ENCODE results near the gene PGS1. TPM values are rescaled to one million over a fixed set of nuclear protein-coding genes. Genes with fewer than 3 reads are reported as not detected.

Gene PGS1
- total RNA-seq, 1 experiment from 2014 or later, result 25.7 TPM

GRCh38 chr17:78357672-78358537, 20.5 kb upstream of the PGS1 start:
- peaks cover 22% of the 10 kb centered on the region for H3K36me3 Mint-ChIP-seq (ENCODE audit: insufficient read depth, unreplicated experiment)
- ChIA-PET POLR2A (interaction anchor here (0.5 to 4.3 kb wide), 5 partner anchors 16 to 64 kb away, joined by 3 to 35 read pairs (median 7); partner anchors contain the start of gene PGS1), CTCF (interaction anchor here (0.7 to 0.9 kb wide), 2 partner anchors 59 to 65 kb away, joined by 3 read pairs; no protein-coding TSS in a partner anchor)
- peak overlapping the region; percentile 27 for H3K27ac Mint-ChIP-seq (ENCODE audit: low read depth, unreplicated experiment)
- DNase-seq (ENCODE audit: unreplicated experiment), result no peak
- H3K27me3 Mint-ChIP-seq (ENCODE audit: insufficient read depth, unreplicated experiment), result no peaks in the 10 kb centered on the region
- intact Hi-C loops (cut with micrococcal nuclease), result no loop called here
- H3K4me1 Mint-ChIP-seq (ENCODE audit: insufficient read depth, unreplicated experiment), result peaks cover 21% of the 10 kb centered on the region
- BruUV-seq (replicated peaks), result no TSS peak
- H3K9me3 Mint-ChIP-seq (ENCODE audit: unreplicated experiment), result no peaks in the 10 kb centered on the region
- H3K4me3 Mint-ChIP-seq (ENCODE audit: unreplicated experiment), result peak overlapping the region; percentile 73
- TF ChIP-seq CTCF (IDR thresholded peaks at IDR 0.05; ENCODE audit: unreplicated experiment), result no peak

DNA sequence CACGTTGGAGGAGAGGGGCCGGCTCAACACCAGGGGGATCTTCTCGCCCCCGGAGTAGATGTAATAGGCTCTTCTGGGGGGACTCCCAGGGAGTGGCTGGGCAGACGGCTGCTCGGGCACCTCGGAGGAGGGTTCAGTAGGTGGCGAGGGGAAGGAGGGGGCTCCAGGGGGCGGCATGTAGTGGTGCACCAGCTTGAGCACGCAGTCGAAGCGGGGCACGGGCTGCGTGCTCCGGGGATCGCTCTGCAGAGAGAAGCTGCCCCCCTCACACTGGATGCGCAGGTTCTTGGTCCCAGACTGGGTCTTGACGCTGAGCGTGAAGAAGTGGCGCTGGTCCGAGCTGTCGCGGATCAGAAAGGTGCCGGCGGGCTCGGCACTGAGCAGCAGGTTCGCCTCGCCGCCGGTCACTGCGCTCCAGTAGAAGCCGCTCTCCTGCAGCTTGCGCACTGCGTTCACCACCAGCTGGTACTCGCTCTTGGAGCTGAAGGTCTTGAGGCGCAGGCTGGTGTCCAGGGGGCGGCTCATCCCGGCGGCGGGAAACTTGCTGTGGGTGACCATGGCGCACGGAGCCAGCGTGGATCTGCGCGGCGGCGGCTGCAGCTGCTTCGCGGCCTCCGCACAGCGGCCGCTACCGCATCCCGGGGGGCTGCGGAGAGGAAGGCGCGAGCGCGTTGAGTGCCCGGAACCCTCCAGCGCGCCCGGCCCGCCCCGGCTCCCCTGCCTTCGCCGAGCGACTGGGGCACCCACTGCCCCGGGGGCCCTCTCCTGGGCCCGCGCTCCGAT, 19.7 kb upstream of the PGS1 start:
- no TSS peak for BruUV-seq (replicated peaks)
- H3K4me1 Mint-ChIP-seq (ENCODE audit: insufficient read depth, unreplicated experiment), result peaks cover 14% of the 10 kb centered on the region
- H3K36me3 Mint-ChIP-seq (ENCODE audit: insufficient read depth, unreplicated experiment), result peaks cover 22% of the 10 kb centered on the region
- no peaks in the 10 kb centered on the region for H3K9me3 Mint-ChIP-seq (ENCODE audit: unreplicated experiment)
- CTCF ChIA-PET, result interaction anchor here (0.6 to 0.9 kb wide), 3 partner anchors 58 to 81 kb away, joined by 3 read pairs; no protein-coding TSS in a partner anchor
- peak overlapping the region; percentile 73 for H3K4me3 Mint-ChIP-seq (ENCODE audit: unreplicated experiment)
- H3K27me3 Mint-ChIP-seq (ENCODE audit: insufficient read depth, unreplicated experiment), result no peaks in the 10 kb centered on the region
- H3K27ac Mint-ChIP-seq (ENCODE audit: low read depth, unreplicated experiment), result no peak overlapping the region
- no peak for DNase-seq (ENCODE audit: unreplicated experiment)
- no peak for TF ChIP-seq CTCF (IDR thresholded peaks at IDR 0.05; ENCODE audit: unreplicated experiment)
- POLR2A ChIA-PET, result interaction anchor here (1.8 to 4.3 kb wide), 4 partner anchors 17 to 63 kb away, joined by 4 to 35 read pairs (median 10); partner anchors contain the start of gene PGS1
- intact Hi-C loops (cut with micrococcal nuclease), result no loop called here

DNA sequence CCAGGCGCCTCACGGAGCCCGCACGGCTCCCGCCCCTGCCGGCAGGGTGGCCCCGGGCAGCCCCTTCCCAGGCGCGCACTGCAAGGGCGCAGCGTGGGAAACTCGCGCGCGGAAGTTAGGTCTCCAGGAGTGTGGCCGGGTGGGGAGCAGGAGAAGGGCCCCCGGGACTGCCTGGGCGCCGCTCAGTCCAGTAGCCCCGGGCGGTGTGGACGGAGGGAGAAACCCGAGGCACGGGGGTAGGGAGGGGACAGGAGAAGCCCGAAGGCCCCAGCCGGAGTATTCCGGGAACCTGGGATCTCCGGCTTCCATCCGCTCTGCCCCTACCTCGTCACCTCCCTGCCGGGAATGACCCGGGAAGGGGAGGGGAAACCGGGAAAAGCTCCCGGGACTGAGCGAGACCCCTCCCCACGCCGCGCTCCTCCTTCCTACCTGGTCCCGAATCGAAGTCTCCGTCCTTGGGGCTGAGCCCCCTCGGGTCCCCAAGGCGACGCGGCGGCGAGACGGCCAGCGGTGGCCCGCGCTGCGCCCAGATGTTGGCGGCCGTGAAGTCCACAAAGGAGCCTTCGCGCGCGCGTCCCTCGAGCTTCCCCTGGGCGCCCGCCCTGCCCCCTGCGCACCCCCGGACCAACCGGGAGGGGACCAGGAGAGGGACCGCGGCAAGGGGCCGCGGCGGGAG, 19.0 kb upstream of the PGS1 start:
- H3K9me3 Mint-ChIP-seq (ENCODE audit: unreplicated experiment), result no peaks in the 10 kb centered on the region
- TSS peak; percentile 48 for BruUV-seq (replicated peaks)
- no peak overlapping the region for H3K27ac Mint-ChIP-seq (ENCODE audit: low read depth, unreplicated experiment)
- no peaks in the 10 kb centered on the region for H3K27me3 Mint-ChIP-seq (ENCODE audit: insufficient read depth, unreplicated experiment)
- no peak for TF ChIP-seq CTCF (IDR thresholded peaks at IDR 0.05; ENCODE audit: unreplicated experiment)
- H3K4me3 Mint-ChIP-seq (ENCODE audit: unreplicated experiment), result peak overlapping the region; percentile 73
- ChIA-PET POLR2A (interaction anchor here (0.6 to 4.3 kb wide), 10 partner anchors 17 to 63 kb away, joined by 3 to 35 read pairs (median 4); partner anchors contain the start of gene PGS1), CTCF (interaction anchor here (0.6 to 3.3 kb wide), 2 partner anchors 64 to 81 kb away, joined by 3 to 36 read pairs; no protein-coding TSS in a partner anchor)
- DNase-seq (ENCODE audit: unreplicated experiment), result no peak
- peaks cover 22% of the 10 kb centered on the region for H3K36me3 Mint-ChIP-seq (ENCODE audit: insufficient read depth, unreplicated experiment)
- intact Hi-C loops (cut with micrococcal nuclease), result no loop called here
- peaks cover 11% of the 10 kb centered on the region for H3K4me1 Mint-ChIP-seq (ENCODE audit: insufficient read depth, unreplicated experiment)
